ENCODE measurements around the gene TENM3. TPM values are rescaled to one million over a fixed set of nuclear protein-coding genes. Genes with fewer than 3 reads are reported as not detected.

TENM3 gene
- total RNA-seq, 4 donors from 2014 or later, result 19.7 to 47.2 (median 33.0) TPM

GRCh38 chr4:182310316-182310715 is 67.1 kb downstream of the TENM3 start:
- no peak for DNase-seq (ENCODE audit: low spot score)
- no peak for TF ChIP-seq CTCF (IDR thresholded peaks at IDR 0.05)
- no peak for ATAC-seq (ENCODE audit: low FRiP score)

GRCh38 chr4:182310962-182311361 is 67.8 kb downstream of the TENM3 start:
- TF ChIP-seq CTCF (IDR thresholded peaks at IDR 0.05), result no peak
- DNase-seq (ENCODE audit: low spot score) (no peak), ATAC-seq (ENCODE audit: low FRiP score) (no peak)

GRCh38 chr4:182314537-182314936 is 71.3 kb downstream of the TENM3 start:
- DNase-seq (ENCODE audit: low spot score) (no peak), ATAC-seq (ENCODE audit: low FRiP score) (no peak)
- no peak for TF ChIP-seq CTCF (IDR thresholded peaks at IDR 0.05)

GRCh38 chr4:182318256-182318655 is 75.1 kb downstream of the TENM3 start:
- TF ChIP-seq CTCF (IDR thresholded peaks at IDR 0.05), result no peak
- ATAC-seq (ENCODE audit: low FRiP score), result no peak
- no peak for DNase-seq (ENCODE audit: low spot score)

- TF ChIP-seq CTCF (IDR thresholded peaks at IDR 0.05), result no peak
- no peak for ATAC-seq (ENCODE audit: low FRiP score)
- DNase-seq (ENCODE audit: low spot score), result no peak
Observed at GRCh38 chr4:182320092-182320491, 76.9 kb downstream of the TENM3 start.

GRCh38 chr4:182320580-182320979 is 77.4 kb downstream of the TENM3 start:
- no peak for DNase-seq (ENCODE audit: low spot score)
- TF ChIP-seq CTCF (IDR thresholded peaks at IDR 0.05), result no peak
- ATAC-seq (ENCODE audit: low FRiP score), result no peak

- DNase-seq (ENCODE audit: low spot score) (no peak), ATAC-seq (ENCODE audit: low FRiP score) (no peak)
- TF ChIP-seq CTCF (IDR thresholded peaks at IDR 0.05), result no peak
Observed at GRCh38 chr4:182324282-182324681, 81.1 kb downstream of the TENM3 start.

Data from omental fat pad (tissue), 4 donors.